HUES64 (cell line): ENCODE results near the gene ANKRD39.

Experiments
- H3K27ac ChIP-seq: 2 replicates; pipeline ENCODE4 v1.7.0; 2013; ENCODE audit warnings: low read depth, low read length, inconsistent platforms
- H3K27me3 ChIP-seq: 2 replicates; pipeline ENCODE4 v1.6.1; 2013; ENCODE audit warnings: mild to moderate bottlenecking, low read length; ENCODE audit not compliant: insufficient read depth
- H3K36me3 ChIP-seq: 2 replicates; pipeline ENCODE4 v1.6.1; 2013; ENCODE audit warnings: mild to moderate bottlenecking, low read length; ENCODE audit not compliant: insufficient read depth
- H3K4me1 ChIP-seq: 2 replicates; pipeline ENCODE4 v1.6.1; 2013; ENCODE audit warnings: mild to moderate bottlenecking, low read length, moderate library complexity; ENCODE audit not compliant: insufficient read depth
- H3K4me3 ChIP-seq: 2 replicates; pipeline ENCODE4 v1.5.1; 2013; ENCODE audit warnings: mild to moderate bottlenecking, low read length, moderate library complexity
- H3K9ac ChIP-seq: 2 replicates; pipeline ENCODE4 v1.6.1; 2013; ENCODE audit warnings: mild to moderate bottlenecking, low read depth, low read length
- H3K9me3 ChIP-seq: 2 replicates; pipeline ENCODE4 v1.6.1; 2013; ENCODE audit warnings: low read depth, low read length; ENCODE audit not compliant: insufficient read depth
- WGBS: fragments of 150-250, 120-280 bp; methylation state at CpG from one replicate; pipeline ENCODE4 v1.1.7; 2013; ENCODE audit warnings: missing lambda C conversion rate; 5-methylcytosine and 5-hydroxymethylcytosine counted together

ANKRD39 gene

GRCh38 chr2:96844405-96844808 lies 13.4 kb downstream of the ANKRD39 start:
- H3K9me3 ChIP-seq = no peaks in the 10 kb centered on the region
- H3K36me3 ChIP-seq = peaks cover 15% of the 10 kb centered on the region
- H3K9ac ChIP-seq = no peak overlapping the region
- no peak overlapping the region for H3K27ac ChIP-seq
- H3K4me1 ChIP-seq = no peaks in the 10 kb centered on the region
- H3K4me3 ChIP-seq = no peak overlapping the region
- 91% methylated on average over 17 of the region's 17 CpGs for WGBS
- no peaks in the 10 kb centered on the region for H3K27me3 ChIP-seq

- peaks cover 15% of the 10 kb centered on the region for H3K36me3 ChIP-seq
- WGBS = 95% methylated on average over 14 of the region's 14 CpGs
Observed at GRCh38 chr2:96843538-96844268, 14.1 kb downstream of the ANKRD39 start, which contains the start of gene ANKRD23. TSS of gene ANKRD23 (minus strand) at chr2:96844021. CDS start at chr2:96843992, 29 bp downstream.

GRCh38 chr2:96842600-96842999 lies 15.2 kb downstream of the ANKRD39 start:
- 89% methylated on average over 7 of the region's 7 CpGs for WGBS
- H3K9ac ChIP-seq = no peak overlapping the region
- H3K36me3 ChIP-seq = peaks cover 7% of the 10 kb centered on the region
- no peaks in the 10 kb centered on the region for H3K9me3 ChIP-seq
- no peak overlapping the region for H3K27ac ChIP-seq
- no peaks in the 10 kb centered on the region for H3K27me3 ChIP-seq
- no peak overlapping the region for H3K4me3 ChIP-seq
- H3K4me1 ChIP-seq = no peaks in the 10 kb centered on the region

More at GRCh38 chr2:96843538-96844268, 14.1 kb downstream of the ANKRD39 start, which contains the start of gene ANKRD23:
- Histone ChIP-seq H3K4me3 (no peak within 1 kb of the TSS), H3K9ac (no peak within 1 kb of the TSS), H3K27me3 (no peaks in the 10 kb centered on the region), H3K9me3 (no peaks in the 10 kb centered on the region), H3K27ac (no peak within 1 kb of the TSS), H3K4me1 (no peaks in the 10 kb centered on the region)

- no peaks in the 10 kb centered on the region for H3K9me3 ChIP-seq
- peaks cover 6% of the 10 kb centered on the region for H3K36me3 ChIP-seq
- H3K9ac ChIP-seq = no peak overlapping the region
- H3K27ac ChIP-seq = no peak overlapping the region
- H3K27me3 ChIP-seq = no peaks in the 10 kb centered on the region
- H3K4me1 ChIP-seq = no peaks in the 10 kb centered on the region
- WGBS = 89% methylated on average over 16 of the region's 16 CpGs
- H3K4me3 ChIP-seq = no peak overlapping the region
Observed at GRCh38 chr2:96841701-96842495, 15.9 kb downstream of the ANKRD39 start.

- Histone ChIP-seq H3K9ac (no peak overlapping the region), H3K36me3 (peaks cover 3% of the 10 kb centered on the region; the same call in 1 of the 2 replicates), H3K4me1 (no peaks in the 10 kb centered on the region), H3K9me3 (no peaks in the 10 kb centered on the region), H3K4me3 (no peak overlapping the region), H3K27me3 (no peaks in the 10 kb centered on the region), H3K27ac (no peak overlapping the region)
- 95% methylated on average over 37 of the region's 37 CpGs for WGBS
Observed at GRCh38 chr2:96839875-96840850, 17.7 kb downstream of the ANKRD39 start.

GRCh38 chr2:96839293-96839874 lies 18.4 kb downstream of the ANKRD39 start:
- no peaks in the 10 kb centered on the region for H3K9me3 ChIP-seq
- no peak overlapping the region for H3K27ac ChIP-seq
- no peaks in the 10 kb centered on the region for H3K27me3 ChIP-seq
- H3K4me1 ChIP-seq = no peaks in the 10 kb centered on the region
- H3K9ac ChIP-seq = no peak overlapping the region; the same call in 1 of the 2 replicates
- H3K36me3 ChIP-seq = peaks cover 11% of the 10 kb centered on the region
- 91% methylated on average over 42 of the region's 42 CpGs for WGBS
- no peak overlapping the region for H3K4me3 ChIP-seq

- WGBS = 93% methylated on average over 23 of the region's 23 CpGs
- Histone ChIP-seq H3K36me3 (peaks cover 14% of the 10 kb centered on the region), H3K27ac (no peak overlapping the region)
Observed at GRCh38 chr2:96838345-96839292, 19.2 kb downstream of the ANKRD39 start.

GRCh38 chr2:96837575-96837974 lies 20.2 kb downstream of the ANKRD39 start:
- Histone ChIP-seq H3K9ac (no peak overlapping the region), H3K27ac (no peak overlapping the region), H3K27me3 (no peaks in the 10 kb centered on the region), H3K4me3 (no peak overlapping the region), H3K9me3 (no peaks in the 10 kb centered on the region), H3K4me1 (peaks cover 11% of the 10 kb centered on the region), H3K36me3 (peaks cover 18% of the 10 kb centered on the region)
- WGBS = 92% methylated on average over 9 of the region's 9 CpGs

More at GRCh38 chr2:96838345-96839292, 19.2 kb downstream of the ANKRD39 start:
- H3K9me3 ChIP-seq = no peaks in the 10 kb centered on the region
- no peak overlapping the region for H3K4me3 ChIP-seq
- H3K4me1 ChIP-seq = 0 out of 2 replicates have a peak, but pooled peaks cover under 1% of the 10 kb centered on the region
- no peaks in the 10 kb centered on the region for H3K27me3 ChIP-seq
- H3K9ac ChIP-seq = no peak overlapping the region

- Histone ChIP-seq H3K27ac (no peak overlapping the region), H3K9ac (no peak overlapping the region), H3K9me3 (no peaks in the 10 kb centered on the region), H3K36me3 (peaks cover 33% of the 10 kb centered on the region), H3K4me3 (no peak overlapping the region), H3K4me1 (peaks cover 25% of the 10 kb centered on the region), H3K27me3 (no peaks in the 10 kb centered on the region)
- 97% methylated on average over 4 of the region's 4 CpGs for WGBS
Observed at GRCh38 chr2:96835830-96836229, 22.0 kb downstream of the ANKRD39 start.
